Endothelial cell of umbilical vein (primary cell): ENCODE measurements around the gene CD80. TPM values are rescaled to one million over a fixed set of nuclear protein-coding genes. Genes with fewer than 3 reads are reported as not detected.

Experiments
- BruUV-seq: library from RNA; stranded (reverse); fragments of 400-500 nt; replicated peaks from 2 replicates; lab custom pipeline; 2021; lab: Mats Ljungman, UMichigan
- CTCF ChIA-PET: fragments of 300-600, 350-600 bp; sonication (Branson Sonifier 250); formaldehyde crosslinking; loops from one replicate; lab custom pipeline; 2021; ENCODE audit warnings: antibody characterized with exemption, inconsistent platforms; lab: Charles Lee
- POLR2A ChIA-PET: fragments of 300-600, 350-600 bp; sonication (Branson Sonifier 250); formaldehyde crosslinking; loops from one replicate; lab custom pipeline; 2021; ENCODE audit warnings: antibody characterized with exemption, inconsistent platforms; lab: Charles Lee
- DNase-seq: peaks from one replicate; pipeline ENCODE4 v3.0.0-alpha.2; 2011; ENCODE audit warnings: low read depth, low spot score
- FAIRE-seq: peaks from 2 replicates; lab custom pipeline; 2011; peaks lifted over from hg19 to GRCh38; lab: Jason Lieb, UNC
- H2AFZ ChIP-seq: 2 replicates; pipeline ENCODE4 v1.6.0; 2012; ENCODE audit warnings: low read depth, low read length, control low read depth, inconsistent platforms
- H3K27ac ChIP-seq: 2 replicates; pipeline ENCODE4 v1.5.1; 2011; ENCODE audit warnings: low read depth, mild to moderate bottlenecking, control low read depth, low read length, moderate library complexity; ENCODE audit not compliant: insufficient read depth
- H3K27me3 ChIP-seq, 2 experiments: 2 replicates each; pipeline versions ENCODE4 v1.6.0 to v1.6.1; 2011; ENCODE audit warnings: low read length in 2 of 2, mixed read lengths in 1 of 2; ENCODE audit not compliant: control insufficient read depth in 2 of 2, insufficient read depth in 2 of 2
- H3K36me3 ChIP-seq, 2 experiments: 2 replicates in 1 of 2; 3 replicates in 1 of 2; pipeline ENCODE4 v1.5.1; 2011; ENCODE audit warnings: low read length in 2 of 2, mild to moderate bottlenecking in 1 of 2, moderate library complexity in 1 of 2; ENCODE audit not compliant: control insufficient read depth in 2 of 2, insufficient read depth in 2 of 2; ENCODE audit errors: extremely low read depth in 1 of 2
- H3K4me1 ChIP-seq: 3 replicates; pipeline ENCODE4 v1.5.1; 2011; ENCODE audit warnings: mild to moderate bottlenecking, low read length; ENCODE audit not compliant: control insufficient read depth, insufficient read depth; ENCODE audit errors: extremely low read depth
- H3K4me2 ChIP-seq: 2 replicates; pipeline ENCODE4 v1.6.1; 2011; ENCODE audit warnings: low read length, control low read depth, mixed read lengths; ENCODE audit not compliant: insufficient read depth
- H3K4me3 ChIP-seq, 3 experiments: fragments of 200-600 bp in 1 of 3; sonication (generic), shearing (Covaris generic) in 1 of 3; replicated peaks in 1 of 3; 2 replicates each; pipeline ENCODE4 v1.5.1; 2011 to 2016; ENCODE audit warnings: control low read depth in 3 of 3, low read length in 3 of 3, mild to moderate bottlenecking in 2 of 3, inconsistent platforms in 1 of 3, low read depth in 1 of 3, moderate library complexity in 1 of 3; ENCODE audit not compliant: insufficient read depth in 1 of 3
- H3K79me2 ChIP-seq: 2 replicates; pipeline ENCODE4 v1.6.0; 2012; ENCODE audit warnings: low read length, inconsistent platforms; ENCODE audit not compliant: control insufficient read depth, insufficient read depth
- H3K9ac ChIP-seq: replicated peaks from 2 replicates; pipeline ENCODE3; 2011; ENCODE audit warnings: low read length, control low read depth; ENCODE audit not compliant: insufficient read depth; ENCODE audit errors: extremely low read depth
- H3K9me1 ChIP-seq: replicated peaks from 3 replicates; pipeline ENCODE4 v1.6.0; 2011; ENCODE audit warnings: mild to moderate bottlenecking, low read length; ENCODE audit not compliant: control insufficient read depth, insufficient read depth; ENCODE audit errors: extremely low read depth
- H3K9me3 ChIP-seq: replicated peaks from 2 replicates; pipeline ENCODE4 v1.5.1; 2012; ENCODE audit warnings: low read length, inconsistent platforms; ENCODE audit not compliant: control insufficient read depth, insufficient read depth
- H4K20me1 ChIP-seq: replicated peaks from 2 replicates; pipeline ENCODE3; 2011; ENCODE audit warnings: mild to moderate bottlenecking, low read length; ENCODE audit not compliant: control insufficient read depth, insufficient read depth; ENCODE audit errors: extremely low read depth
- EZH2 ChIP-seq: IDR thresholded peaks from 2 replicates; pipeline ENCODE4 v1.6.1; 2012; ENCODE audit warnings: borderline replicate concordance, low read depth, mild to moderate bottlenecking, moderate library complexity, low read length, inconsistent platforms; ENCODE audit not compliant: severe bottlenecking
- FOS ChIP-seq: IDR thresholded peaks from 2 replicates; pipeline ENCODE4 v1.6.1; 2011; ENCODE audit warnings: mild to moderate bottlenecking, low read length, moderate library complexity, borderline replicate concordance; ENCODE audit not compliant: insufficient read depth
- GATA2 ChIP-seq: IDR thresholded peaks from 2 replicates; pipeline ENCODE4 v1.7.0; 2011; ENCODE audit warnings: low read depth, mild to moderate bottlenecking, moderate library complexity, mixed read lengths, low read length; ENCODE audit not compliant: insufficient read length, insufficient read depth
- JUN ChIP-seq: IDR thresholded peaks from 2 replicates; pipeline ENCODE4 v1.6.1; 2011; ENCODE audit warnings: borderline replicate concordance, low read depth; ENCODE audit not compliant: insufficient read length, insufficient read depth
- MYC ChIP-seq: IDR thresholded peaks from one replicate; pipeline ENCODE4 v1.6.1; 2011; ENCODE audit warnings: mild to moderate bottlenecking, low read depth, low read length
- POLR2A ChIP-seq: IDR thresholded peaks from 2 replicates; pipeline ENCODE4 v1.6.1; 2012; ENCODE audit warnings: low read depth, mild to moderate bottlenecking, control low read depth, low read length
- POLR2AphosphoS5 ChIP-seq: IDR thresholded peaks from 2 replicates; pipeline ENCODE4 v1.6.1; 2012; ENCODE audit warnings: low read depth, mild to moderate bottlenecking, control low read depth, low read length, moderate library complexity; ENCODE audit not compliant: insufficient read depth
- dilution Hi-C: fragments of 300-500 bp; cut with MboI; formaldehyde crosslinking; loops from one replicate; pipeline ENCODE4 v1.15.0; 2019; ENCODE audit warnings: low sequenced_read_pairs; ENCODE audit not compliant: extremely low pct_ligation_motif_present
- intact Hi-C: fragments of 100-400 bp; cut with micrococcal nuclease; formaldehyde crosslinking; loops from one replicate; pipeline ENCODE4 v1.10.0; 2022
- polyA plus RNA-seq, 4 experiments: library from polyadenylated mRNA; depleted of rRNA in 3 of 4; stranded (reverse) in 3 of 4; unstranded in 1 of 4; fragments of >200 nt; gene quantifications; 2 replicates each; pipeline versions ENCODE4 v1.2.1 to v1.2.3, GENCODE V29; 2011 to 2012; ENCODE audit warnings: missing spikeins in 1 of 4
- total RNA-seq: library from RNA; stranded (reverse); gene quantifications from 2 replicates; pipeline ENCODE4 v1.2.3, GENCODE V29; 2021
- TF ChIP-seq, protein P1 (sequence below), 2 donors: IDR thresholded peaks; 1 replicate in 1 of 2; 2 replicates in 1 of 2; pipeline ENCODE4 v1.5.1; 2011; ENCODE audit warnings: low read length in 2 of 2, mild to moderate bottlenecking in 2 of 2, moderate library complexity in 2 of 2, control low read depth in 1 of 2, inconsistent platforms in 1 of 2, low read depth in 1 of 2; ENCODE audit not compliant: insufficient read depth in 1 of 2; ENCODE audit errors: extremely low read depth in 1 of 2
- TF ChIP-seq, protein P2 (sequence below): IDR thresholded peaks from 2 replicates; pipeline ENCODE4 v1.6.1; 2011; ENCODE audit not compliant: insufficient read depth, insufficient read length

Gene CD80
- total and polyA plus RNA-seq, 2 donors (not counting 3 experiments of a cell fraction or from before 2014, with no cell fraction given): not detected

DNA sequence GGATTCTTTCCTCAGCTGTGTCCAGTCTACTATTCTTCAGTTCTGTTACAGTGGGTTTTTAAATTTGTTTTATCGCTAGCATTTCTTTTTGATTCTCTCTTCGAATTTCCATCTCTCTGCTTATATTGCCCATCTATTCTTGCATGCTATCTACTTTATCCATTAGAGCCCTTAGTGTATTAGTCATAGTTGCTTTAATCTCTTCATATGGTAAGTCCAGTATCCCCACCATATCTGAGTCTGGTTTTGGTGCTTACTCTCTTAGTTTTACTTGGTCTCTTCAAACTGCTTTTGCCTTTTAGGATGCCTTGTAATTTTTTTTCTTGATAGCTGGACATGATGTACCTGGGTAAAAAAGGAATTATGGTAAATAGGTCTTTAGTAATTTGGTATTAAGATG lies 52.0 kb downstream of the CD80 start:
- FAIRE-seq (no peak), DNase-seq (no peak)
- intact Hi-C loops: no loop called here
- ChIA-PET CTCF (no interaction called here), POLR2A (no interaction called here)
- Histone ChIP-seq H4K20me1 (no peaks in the 10 kb centered on the region), H3K9me3 (no peaks in the 10 kb centered on the region), H3K4me2 (no peak overlapping the region), H3K27ac (no peak overlapping the region), H3K9ac (no peak overlapping the region), H2AFZ (no peak overlapping the region), H3K4me3 (no peak overlapping the region), H3K79me2 (no peaks in the 10 kb centered on the region), H3K9me1 (no peaks in the 10 kb centered on the region), H3K4me1 (no peaks in the 10 kb centered on the region), H3K27me3 (no peaks in the 10 kb centered on the region), H3K36me3 (peaks cover 3 to 11% of the 10 kb centered on the region in 2 experiments)
- dilution Hi-C loops: no loop called here
- TF ChIP-seq JUN (no peak), FOS (no peak), GATA2 (no peak), EZH2 (no peak), POLR2A (no peak), POLR2AphosphoS5 (no peak), MYC (no peak)
- TF ChIP-seq, protein P1, sequence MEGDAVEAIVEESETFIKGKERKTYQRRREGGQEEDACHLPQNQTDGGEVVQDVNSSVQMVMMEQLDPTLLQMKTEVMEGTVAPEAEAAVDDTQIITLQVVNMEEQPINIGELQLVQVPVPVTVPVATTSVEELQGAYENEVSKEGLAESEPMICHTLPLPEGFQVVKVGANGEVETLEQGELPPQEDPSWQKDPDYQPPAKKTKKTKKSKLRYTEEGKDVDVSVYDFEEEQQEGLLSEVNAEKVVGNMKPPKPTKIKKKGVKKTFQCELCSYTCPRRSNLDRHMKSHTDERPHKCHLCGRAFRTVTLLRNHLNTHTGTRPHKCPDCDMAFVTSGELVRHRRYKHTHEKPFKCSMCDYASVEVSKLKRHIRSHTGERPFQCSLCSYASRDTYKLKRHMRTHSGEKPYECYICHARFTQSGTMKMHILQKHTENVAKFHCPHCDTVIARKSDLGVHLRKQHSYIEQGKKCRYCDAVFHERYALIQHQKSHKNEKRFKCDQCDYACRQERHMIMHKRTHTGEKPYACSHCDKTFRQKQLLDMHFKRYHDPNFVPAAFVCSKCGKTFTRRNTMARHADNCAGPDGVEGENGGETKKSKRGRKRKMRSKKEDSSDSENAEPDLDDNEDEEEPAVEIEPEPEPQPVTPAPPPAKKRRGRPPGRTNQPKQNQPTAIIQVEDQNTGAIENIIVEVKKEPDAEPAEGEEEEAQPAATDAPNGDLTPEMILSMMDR (IDR thresholded peaks at IDR 0.05; ENCODE audit: extremely low read depth in 1 of 2, insufficient read depth in 1 of 2, low read depth in 1 of 2, low read length in 2 of 2): no peak
- TF ChIP-seq, protein P2, sequence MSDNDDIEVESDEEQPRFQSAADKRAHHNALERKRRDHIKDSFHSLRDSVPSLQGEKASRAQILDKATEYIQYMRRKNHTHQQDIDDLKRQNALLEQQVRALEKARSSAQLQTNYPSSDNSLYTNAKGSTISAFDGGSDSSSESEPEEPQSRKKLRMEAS: no peak
- BruUV-seq: no TSS peak
